ENCODE data around the gene TPK1. TPM values are rescaled to one million over a fixed set of nuclear protein-coding genes. Genes with fewer than 3 reads are reported as not detected.

Gene TPK1
- total and polyA plus RNA-seq, 3 donors from 2014 or later, result 10.9 to 17.2 (median 12.6) TPM

DNA sequence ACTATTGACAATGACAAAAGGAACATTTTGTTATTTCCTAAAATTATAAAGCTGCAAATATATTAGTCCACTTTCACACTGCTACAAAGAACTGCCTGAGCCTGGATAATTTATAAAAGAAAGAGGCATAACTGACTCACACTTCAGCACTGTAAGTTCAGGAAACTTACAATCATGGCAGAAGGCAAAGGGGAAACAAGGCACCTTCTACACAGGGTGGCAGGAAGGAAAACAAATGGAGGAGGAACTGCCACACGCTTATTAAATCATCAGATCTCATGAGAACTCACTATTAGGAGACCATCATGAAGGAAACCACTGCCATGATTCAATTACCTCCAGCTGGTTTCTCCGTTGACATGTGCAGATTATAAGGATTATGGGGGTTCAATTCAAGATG is 203.1 kb downstream of the TPK1 start:
- no peaks in the 10 kb centered on the region for H3K36me3 ChIP-seq (ENCODE audit: low read depth, missing control alignments)
- H3K9me3 ChIP-seq, result no peaks in the 10 kb centered on the region
- intact Hi-C loops (cut with DNase I; ENCODE audit: low total_unique reads), result no loop called here
- no peaks in the 10 kb centered on the region for H3K27me3 ChIP-seq
- no peak overlapping the region for H3K27ac ChIP-seq
- DNase-seq, result no peak
- 75 to 85% methylated on average over 2 of the region's 2 CpGs for WGBS, 2 donors
- TF ChIP-seq POLR2A (IDR thresholded peaks at IDR 0.05) (no peak), CTCF (IDR thresholded peaks at IDR 0.05) (no peak)
- no peak overlapping the region for H3K4me3 ChIP-seq
- H3K4me1 ChIP-seq, result no peaks in the 10 kb centered on the region

- no peaks in the 10 kb centered on the region for H3K4me1 ChIP-seq
- H3K27ac ChIP-seq, result no peak overlapping the region
- DNase-seq, result no peak
- TF ChIP-seq CTCF (IDR thresholded peaks at IDR 0.05) (no peak), POLR2A (IDR thresholded peaks at IDR 0.05) (no peak)
- no peaks in the 10 kb centered on the region for H3K36me3 ChIP-seq (ENCODE audit: low read depth, missing control alignments)
- intact Hi-C loops (cut with DNase I; ENCODE audit: low total_unique reads), result no loop called here
- H3K27me3 ChIP-seq, result no peaks in the 10 kb centered on the region
- no peaks in the 10 kb centered on the region for H3K9me3 ChIP-seq
- H3K4me3 ChIP-seq, result no peak overlapping the region
Measured at GRCh38 chr7:144629598-144629997, 206.3 kb downstream of the TPK1 start.

DNA sequence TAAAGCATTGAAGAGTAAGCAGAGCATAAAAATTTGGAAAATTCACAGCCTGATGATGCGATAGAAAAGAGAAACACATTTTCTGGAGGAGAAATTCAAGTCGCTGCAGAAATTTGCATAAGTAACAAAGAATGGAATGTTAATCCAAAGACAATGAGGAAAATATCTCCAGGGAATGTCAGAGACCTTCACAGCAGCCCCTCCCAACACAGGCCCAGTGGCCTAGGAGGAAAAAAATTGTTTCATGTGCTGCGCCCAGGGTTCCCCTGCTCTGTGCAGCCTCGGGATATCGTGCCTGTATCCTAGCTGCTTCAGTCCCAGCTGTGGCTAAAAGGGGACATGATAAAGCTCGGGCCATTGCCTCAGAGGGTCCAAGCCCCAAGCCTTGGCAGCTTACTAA is 206.8 kb downstream of the TPK1 start:
- Histone ChIP-seq H3K36me3 (ENCODE audit: low read depth, missing control alignments) (no peaks in the 10 kb centered on the region), H3K27ac (no peak overlapping the region), H3K4me1 (no peaks in the 10 kb centered on the region), H3K27me3 (no peaks in the 10 kb centered on the region), H3K9me3 (no peaks in the 10 kb centered on the region), H3K4me3 (no peak overlapping the region)
- DNase-seq, result no peak
- intact Hi-C loops (cut with DNase I; ENCODE audit: low total_unique reads), result no loop called here
- TF ChIP-seq CTCF (IDR thresholded peaks at IDR 0.05), result no peak
- no peak for TF ChIP-seq POLR2A (IDR thresholded peaks at IDR 0.05)
- 85 to 86% methylated on average over 6 of the region's 6 CpGs for WGBS, 2 donors

- H3K27ac ChIP-seq, result no peak overlapping the region
- 70 to 78% methylated on average over 2 of the region's 2 CpGs for WGBS, 2 donors
Measured at GRCh38 chr7:144628176-144628575, 207.7 kb downstream of the TPK1 start.

More at GRCh38 chr7:144628176-144628575, 207.7 kb downstream of the TPK1 start:
- TF ChIP-seq POLR2A (IDR thresholded peaks at IDR 0.05) (no peak), CTCF (IDR thresholded peaks at IDR 0.05) (no peak)
- Histone ChIP-seq H3K4me3 (no peak overlapping the region), H3K36me3 (ENCODE audit: low read depth, missing control alignments) (no peaks in the 10 kb centered on the region), H3K27me3 (no peaks in the 10 kb centered on the region), H3K4me1 (no peaks in the 10 kb centered on the region), H3K9me3 (no peaks in the 10 kb centered on the region)
- intact Hi-C loops (cut with DNase I; ENCODE audit: low total_unique reads), result no loop called here
- no peak for DNase-seq
